Renal cortex interstitium (tissue), 11 donors: ENCODE results near the gene OTUD6A. TPM values are rescaled to one million over a fixed set of nuclear protein-coding genes. Genes with fewer than 3 reads are reported as not detected.

Experiments
- DNase-seq, 11 donors: peaks; one replicate each; pipeline ENCODE4 v3.0.0-alpha.2; 2013; ENCODE audit warnings: low read depth in 9 of 11, low spot score in 4 of 11; ENCODE audit errors: extremely low read depth in 1 of 11
- polyA plus RNA-seq, 3 donors: library from polyadenylated mRNA; unstranded; fragments of 120-200 nt; gene quantifications; one replicate each; pipeline ENCODE4 v1.2.1, GENCODE V29; 2013; ENCODE audit not compliant: insufficient read length in 3 of 3

Gene OTUD6A
- polyA plus RNA-seq, 3 donors = not detected

DNA sequence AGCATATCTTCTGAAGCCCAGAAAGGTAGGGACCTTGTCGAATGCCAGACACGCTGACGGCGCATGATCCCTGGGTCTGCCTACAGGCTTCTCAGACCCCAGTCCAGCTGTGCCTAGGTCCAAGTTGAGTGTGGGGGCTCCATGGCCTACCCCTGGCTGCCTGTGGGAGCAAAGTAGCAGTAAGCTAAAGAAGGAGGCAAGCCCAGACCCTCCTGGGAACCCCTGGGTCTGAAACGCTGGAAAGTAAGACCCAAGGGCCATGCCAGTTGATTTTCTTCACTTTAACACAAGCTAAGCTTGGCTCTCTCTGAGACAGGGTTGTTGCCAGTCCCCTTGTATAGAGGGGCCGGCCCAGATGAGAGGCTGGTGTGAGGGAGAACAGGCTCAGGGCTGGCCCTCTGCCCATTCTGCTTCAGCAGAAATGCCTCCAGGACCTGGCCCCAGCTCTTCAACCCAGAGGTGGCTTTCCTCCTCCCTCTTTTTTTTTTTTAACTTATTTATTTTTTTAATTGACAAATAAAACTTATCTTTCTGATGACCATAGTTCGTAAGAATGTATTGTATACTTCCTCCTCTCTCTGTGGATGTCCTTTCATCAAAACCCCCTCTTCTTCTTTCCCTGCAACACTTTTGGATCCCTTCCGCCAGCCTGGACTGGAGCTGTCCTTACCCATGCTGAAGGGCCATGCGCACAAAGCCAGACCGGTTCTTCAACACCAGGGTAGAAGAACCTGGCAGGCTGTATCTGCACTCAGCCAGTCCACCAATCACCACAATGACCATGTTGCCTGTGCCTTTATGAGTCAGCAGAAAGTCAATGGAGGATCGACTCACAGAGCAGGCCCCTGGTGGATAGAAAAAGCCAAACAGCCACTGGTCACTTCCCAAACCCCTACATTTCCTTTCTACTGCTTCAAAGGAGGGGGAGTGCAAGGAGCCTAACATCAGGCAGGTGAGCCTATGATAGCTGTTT lies 19.6 kb upstream of the OTUD6A start:
- no peak for DNase-seq

DNA sequence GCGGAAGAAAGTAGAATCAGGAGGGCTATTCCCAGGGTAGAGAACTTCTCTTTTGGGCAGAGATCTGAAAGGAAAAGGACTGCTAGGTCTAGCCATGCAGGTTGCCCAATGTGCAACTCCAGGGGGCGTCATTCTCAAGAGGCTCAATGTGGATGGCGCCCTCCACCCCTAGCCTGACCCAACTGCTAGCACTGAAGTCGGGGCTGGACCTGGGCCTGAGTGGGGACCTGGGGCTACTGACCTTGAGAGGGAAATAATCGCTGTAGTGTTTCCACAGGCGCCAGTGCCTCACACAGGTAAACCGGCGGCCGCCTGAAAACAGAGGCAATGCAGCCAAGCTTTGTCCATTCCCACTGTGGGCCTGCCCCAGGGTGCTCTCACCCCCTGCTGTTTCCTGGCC lies 18.6 kb upstream of the OTUD6A start:
- DNase-seq = no peak

DNA sequence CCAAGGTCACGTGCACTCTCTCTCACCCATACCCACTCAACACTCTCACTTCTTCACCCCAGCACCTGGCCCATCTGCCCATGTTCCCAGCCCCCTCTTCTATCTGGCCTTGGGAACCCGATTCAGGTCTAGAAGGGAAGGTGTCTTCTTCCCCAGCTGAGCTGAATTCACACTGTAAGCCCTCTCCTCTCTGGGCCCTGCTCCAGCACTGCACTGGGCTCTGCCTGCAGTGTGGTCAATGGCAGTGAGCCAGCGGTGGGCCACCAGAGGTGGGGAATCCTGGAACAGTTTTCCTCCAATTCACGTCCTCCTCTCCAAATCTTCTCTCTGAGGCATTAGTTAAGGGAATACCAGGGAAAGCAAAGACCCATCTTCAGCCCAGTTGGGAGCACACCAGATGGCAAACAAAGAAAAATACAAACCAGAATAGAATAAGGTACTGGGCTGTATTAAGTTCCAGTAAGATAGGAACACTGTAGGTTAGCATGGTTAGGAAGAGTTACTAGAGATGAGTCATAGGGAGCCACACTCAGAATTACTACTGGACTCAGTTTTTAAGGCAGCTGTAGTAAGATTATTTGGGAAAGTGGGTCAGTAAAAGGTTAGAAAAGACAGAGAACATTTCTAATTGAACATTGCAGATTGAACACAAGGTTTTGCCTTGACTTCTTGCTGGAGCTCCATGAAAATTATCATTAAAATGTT lies 17.6 kb upstream of the OTUD6A start:
- DNase-seq = no peak

- DNase-seq = no peak
These were observed 15.3 kb upstream of the OTUD6A start for GRCh38 chrX:70046978-70047377.

GRCh38 chrX:70049406-70049805 lies 12.9 kb upstream of the OTUD6A start:
- DNase-seq = no peak

DNA sequence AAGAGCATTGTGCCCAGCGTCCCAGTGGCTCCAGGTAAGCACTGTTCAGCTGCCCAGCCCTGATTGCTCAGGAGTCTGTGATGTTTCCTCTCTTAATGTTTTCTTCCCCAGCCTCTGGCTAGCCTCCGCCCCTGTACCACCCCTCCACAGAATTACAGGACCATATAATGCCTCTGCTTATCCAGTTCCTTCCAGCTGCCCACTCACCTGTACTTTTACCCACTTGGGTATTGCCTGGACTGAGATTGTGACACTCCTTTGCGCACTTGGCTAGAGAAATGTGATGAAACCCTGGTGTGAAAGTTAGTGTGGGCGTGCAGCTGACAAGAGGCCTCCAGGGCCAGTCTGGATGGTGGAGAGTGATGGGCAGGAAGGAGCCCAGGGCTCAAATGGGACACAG lies 12.3 kb upstream of the OTUD6A start, which contains the start of gene AWAT2:
Gene AWAT2, minus strand, starts transcription at position 14 of the 400 bp plus-strand sequence. Its CDS starts 6 bp downstream, at position 8.
- DNase-seq = no peak

- DNase-seq = no peak
These were observed 9.2 kb upstream of the OTUD6A start for GRCh38 chrX:70052895-70053615.

GRCh38 chrX:70054391-70054790 lies 7.9 kb upstream of the OTUD6A start:
- DNase-seq = no peak

- no peak for DNase-seq
These were observed 799 bp downstream of the OTUD6A start for GRCh38 chrX:70062961-70063550.

GRCh38 chrX:70066646-70067045 lies 4.4 kb downstream of the OTUD6A start:
- no peak for DNase-seq

DNA sequence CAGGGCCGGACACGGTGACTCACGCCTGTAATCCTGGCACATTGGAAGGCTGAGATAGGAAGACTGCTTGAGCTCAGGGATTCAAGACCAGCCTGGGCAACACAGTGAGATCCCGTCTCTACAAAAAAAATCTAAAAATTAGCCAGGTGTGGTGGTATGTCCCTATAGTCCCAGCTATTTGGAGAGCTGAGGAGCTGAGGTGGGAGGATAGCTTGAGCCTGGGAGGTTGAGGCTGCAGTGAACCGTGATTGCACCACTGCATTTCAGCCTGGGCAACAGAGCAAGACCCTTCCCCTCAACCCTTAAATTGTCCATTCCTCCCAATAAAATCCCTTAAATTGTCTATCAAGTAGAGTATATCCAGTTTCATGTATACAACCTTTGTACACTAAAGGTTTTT lies 17.0 kb downstream of the OTUD6A start:
- DNase-seq = no peak

DNA sequence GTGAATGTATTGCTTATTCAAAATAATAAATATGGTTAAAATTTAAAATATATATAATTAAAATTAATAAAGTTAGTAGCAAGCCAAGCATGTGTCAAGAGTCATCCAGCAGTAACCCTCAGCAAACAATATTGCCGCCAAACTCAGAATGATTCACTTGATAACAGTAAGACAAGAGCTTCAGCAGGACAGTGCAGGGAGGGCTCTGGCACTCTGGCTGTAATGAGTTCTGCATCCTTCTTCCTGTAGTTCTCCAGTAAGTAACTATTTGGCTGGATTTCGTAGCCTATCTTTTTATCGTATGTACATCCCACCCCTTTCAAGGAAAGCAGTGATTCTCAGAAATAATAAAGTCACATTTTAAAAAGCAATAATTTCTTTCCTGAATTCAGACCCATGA lies 17.6 kb downstream of the OTUD6A start:
- DNase-seq = no peak

DNA sequence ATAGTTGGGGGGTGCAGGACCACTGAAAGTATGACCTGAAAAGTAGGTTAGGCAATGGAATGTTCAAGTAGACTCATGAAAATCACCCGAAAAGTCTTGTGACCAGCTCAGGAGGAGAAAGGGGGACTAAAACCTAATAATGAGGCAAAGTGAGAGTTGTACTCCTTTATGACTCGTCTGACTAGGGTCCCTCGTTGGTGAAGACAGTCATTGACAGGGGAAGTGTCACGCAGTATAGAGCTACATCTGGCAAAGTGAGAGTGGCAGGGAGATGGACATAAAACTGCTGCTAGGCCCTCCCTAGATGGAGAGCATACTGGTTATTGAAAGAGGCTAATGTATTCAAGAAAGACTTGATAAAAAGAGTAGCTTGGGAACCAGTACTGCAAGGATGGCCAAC lies 20.5 kb downstream of the OTUD6A start:
- DNase-seq = no peak

DNA sequence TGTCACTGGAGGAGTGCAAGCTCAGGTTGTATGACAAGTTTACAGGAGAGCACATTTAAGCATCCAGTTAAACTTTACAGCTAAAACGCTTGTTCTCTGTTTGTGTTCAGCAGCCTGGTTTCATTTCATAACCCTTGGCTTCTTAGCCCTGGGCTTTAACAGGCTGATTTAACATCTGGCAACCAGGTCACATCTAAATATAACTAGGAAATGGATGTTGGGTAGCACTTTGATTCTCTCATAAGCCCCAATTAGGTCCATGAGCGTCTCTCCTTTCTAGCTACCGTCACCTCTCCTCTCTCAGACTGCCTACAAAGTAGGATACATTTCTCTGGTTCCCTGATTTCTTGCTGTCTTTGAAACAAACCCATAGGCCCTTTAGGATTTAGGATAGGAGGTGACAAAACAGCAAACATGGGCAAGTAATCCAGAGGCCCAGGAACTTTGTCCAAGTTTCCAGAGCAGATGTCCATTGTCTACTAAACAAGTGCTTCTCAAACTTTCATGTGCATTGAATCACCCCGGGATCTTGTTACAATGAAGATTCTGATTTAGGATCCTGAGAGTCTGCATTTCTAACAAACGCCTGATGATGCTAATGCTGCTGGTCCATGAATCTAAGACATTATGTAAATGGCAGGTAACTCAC lies 22.5 kb downstream of the OTUD6A start:
- no peak for DNase-seq

DNA sequence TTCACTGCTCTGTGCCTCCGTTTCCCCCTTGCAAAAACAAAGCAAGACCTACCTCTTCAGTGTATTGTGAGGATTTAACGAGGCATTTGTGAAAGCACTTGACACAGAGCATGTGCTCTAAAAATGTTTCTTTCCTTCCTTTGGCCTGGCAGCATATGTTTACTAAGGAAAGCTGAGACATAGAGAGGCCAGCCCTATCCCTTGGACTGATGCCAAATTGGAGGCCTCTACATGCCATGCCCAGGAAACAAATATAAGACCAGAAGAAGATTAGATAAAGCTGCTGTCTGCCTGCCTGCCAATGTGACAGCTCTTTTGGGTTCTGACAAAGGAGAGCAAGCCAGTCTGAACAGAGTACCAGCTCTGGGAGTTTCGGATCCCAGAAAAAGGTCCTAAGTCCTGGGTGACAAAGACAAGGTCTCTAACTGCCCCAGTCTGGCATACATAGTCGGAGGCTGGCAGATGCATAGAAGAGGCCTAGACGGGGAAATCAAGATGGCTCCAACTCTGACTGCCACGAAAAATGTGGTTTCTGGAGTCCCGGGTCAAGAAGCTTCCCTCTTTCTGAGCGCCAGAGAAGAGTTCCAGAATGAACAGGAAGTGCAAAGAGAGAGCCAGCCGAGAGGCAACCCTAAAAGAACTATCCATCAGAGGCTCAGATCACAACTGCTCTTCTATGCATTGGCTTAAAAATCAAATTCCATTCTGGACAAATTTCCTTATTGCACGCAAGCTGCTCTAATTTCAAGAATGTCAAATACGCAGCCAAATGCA lies 25.8 kb downstream of the OTUD6A start:
- peak in 1 of 11 donors; percentile 2 for DNase-seq

DNA sequence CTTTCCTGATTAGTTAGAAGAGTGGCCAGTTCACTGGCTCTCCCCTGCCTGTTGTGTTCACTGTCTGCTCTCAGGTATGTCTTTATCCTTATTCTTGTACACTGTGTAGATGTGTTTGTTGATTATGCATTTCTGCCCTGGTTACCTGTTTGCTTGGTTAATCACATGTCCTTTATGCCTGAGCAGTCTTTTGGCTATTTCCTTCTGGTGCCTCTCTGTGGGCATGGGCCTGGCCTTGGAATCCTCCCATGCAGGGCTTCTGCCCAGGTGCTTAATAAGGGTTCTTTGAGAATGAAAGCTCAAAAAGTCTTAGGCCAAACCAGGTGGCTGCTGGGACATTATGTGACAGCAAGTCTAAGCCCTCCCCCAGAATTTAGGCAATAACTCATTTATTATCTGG lies 26.5 kb downstream of the OTUD6A start:
- DNase-seq = no peak

- DNase-seq = no peak
These were observed 27.5 kb downstream of the OTUD6A start for GRCh38 chrX:70089604-70090297.
